GM12878 (cell line): ENCODE data around the gene FBXL5. TPM values are rescaled to one million over a fixed set of nuclear protein-coding genes. Genes with fewer than 3 reads are reported as not detected.

ENCODE experiments used
- ATAC-seq: fragments of 200-7000 bp; cut with Tn5 transposase; 3 replicates; pipeline ENCODE4 v1.9.1; 2020; ENCODE audit warnings: mild to moderate bottlenecking, moderate library complexity
- BruUV-seq: library from RNA; stranded (reverse); fragments of 400-500 nt; replicated peaks from 2 replicates; lab custom pipeline; 2021; lab: Mats Ljungman, UMichigan
- CTCF ChIA-PET: fragments of 300-600 bp; sonication (Branson Sonifier 250); formaldehyde crosslinking; extraction: SDS; loops from one replicate; lab custom pipeline; 2021; ENCODE audit warnings: inconsistent platforms; lab: Yijun Ruan, JAX
- POLR2A ChIA-PET: fragments of 350-600 bp; formaldehyde crosslinking; extraction: SDS; loops from one replicate; lab custom pipeline; 2021; ENCODE audit warnings: inconsistent platforms; lab: Charles Lee
- RAD21 ChIA-PET: fragments of 300-600 bp; sonication (Branson Sonifier 250); formaldehyde crosslinking; loops from one replicate; lab custom pipeline; 2023; ENCODE audit warnings: antibody characterized with exemption; ENCODE audit not compliant: unreplicated experiment; lab: Charles Lee
- SMC1A ChIA-PET: fragments of 300-600 bp; sonication (Branson Sonifier 250); formaldehyde crosslinking; loops from one replicate; lab custom pipeline; 2023; ENCODE audit not compliant: unreplicated experiment, uncharacterized antibody; lab: Charles Lee
- DNase-seq: peaks from one replicate; pipeline ENCODE4 v3.0.0-alpha.2; 2011; ENCODE audit warnings: low read depth, low spot score
- FAIRE-seq: peaks from 3 replicates; lab custom pipeline; 2011; peaks lifted over from hg19 to GRCh38; lab: Jason Lieb, UNC
- H2AFZ ChIP-seq: 2 replicates; pipeline ENCODE4 v1.6.0; 2011; ENCODE audit warnings: low read depth, low read length, control low read depth; ENCODE audit not compliant: control insufficient read depth
- H3K27ac ChIP-seq: 2 replicates; pipeline ENCODE4 v1.5.1; 2011; ENCODE audit warnings: control low read depth; ENCODE audit not compliant: control insufficient read depth, insufficient read depth
- H3K27me3 ChIP-seq, 2 experiments: replicated peaks in 1 of 2; 2 replicates each; pipeline versions ENCODE4 v1.6.0 to v1.6.1; 2011; ENCODE audit warnings: low read length in 1 of 2; ENCODE audit not compliant: control insufficient read depth in 2 of 2, insufficient read depth in 2 of 2
- H3K36me3 ChIP-seq, 2 experiments: 2 replicates each; pipeline ENCODE4 v1.5.1; 2011; ENCODE audit warnings: low read length in 1 of 2; ENCODE audit not compliant: control insufficient read depth in 2 of 2, insufficient read depth in 2 of 2
- H3K4me1 ChIP-seq: 2 replicates; pipeline ENCODE4 v1.6.1; 2011; ENCODE audit warnings: mild to moderate bottlenecking, low read length, moderate library complexity, mixed read lengths; ENCODE audit not compliant: control insufficient read depth, insufficient read depth
- H3K4me2 ChIP-seq: 2 replicates; pipeline ENCODE4 v1.6.0; 2011; ENCODE audit warnings: control low read depth; ENCODE audit not compliant: control insufficient read depth, insufficient read depth
- H3K4me3 ChIP-seq: fragments of 200-600 bp; sonication (generic); 2 replicates; pipeline ENCODE4 v1.5.1; 2016
- H3K79me2 ChIP-seq: 2 replicates; pipeline ENCODE4 v1.6.0; 2011; ENCODE audit warnings: low read length; ENCODE audit not compliant: control insufficient read depth, insufficient read depth
- H3K9ac ChIP-seq: 2 replicates; pipeline ENCODE4 v1.8.0; 2011; ENCODE audit warnings: low read length, control low read depth, mixed read lengths; ENCODE audit not compliant: control insufficient read depth, insufficient read depth
- H3K9me3 ChIP-seq: replicated peaks from 3 replicates; pipeline ENCODE4 v1.5.1; 2011; ENCODE audit warnings: mild to moderate bottlenecking, low read length; ENCODE audit not compliant: control insufficient read depth, insufficient read depth
- H4K20me1 ChIP-seq: 2 replicates; pipeline ENCODE4 v1.6.0; 2011; ENCODE audit not compliant: control insufficient read depth, insufficient read depth
- ASH2L ChIP-seq: fragments of 300-600, 200-600 bp; sonication (generic); IDR thresholded peaks from 2 replicates; pipeline ENCODE4 v1.6.1; 2017; ENCODE audit warnings: low read depth, mild to moderate bottlenecking, borderline replicate concordance
- BHLHE40 ChIP-seq, 2 experiments: fragments of 450-650 bp in 1 of 2; IDR thresholded peaks; 2 replicates each; pipeline ENCODE4 v1.6.1; 2011 to 2017; ENCODE audit warnings: low read depth in 2 of 2, borderline replicate concordance in 1 of 2, improper control_type of control experiment in 1 of 2, low read length in 1 of 2, mild to moderate bottlenecking in 1 of 2
- BMI1 ChIP-seq: fragments of 450-650 bp; IDR thresholded peaks from 2 replicates; pipeline ENCODE4 v1.6.1; 2016; ENCODE audit warnings: mild to moderate bottlenecking, moderate library complexity, borderline replicate concordance
- DPF2 ChIP-seq: fragments of 450-650 bp; IDR thresholded peaks from 2 replicates; pipeline ENCODE4 v1.6.1; 2017; ENCODE audit warnings: mild to moderate bottlenecking
- FOXK2 ChIP-seq: fragments of 450-650 bp; IDR thresholded peaks from 2 replicates; pipeline ENCODE4 v1.6.1; 2017; ENCODE audit warnings: mild to moderate bottlenecking, moderate library complexity
- HDAC2 ChIP-seq: fragments of 200-600 bp; sonication (generic); IDR thresholded peaks from 2 replicates; pipeline ENCODE4 v1.6.1; 2017
- KAT2A ChIP-seq: conservative IDR thresholded peaks from 2 replicates; pipeline ENCODE4 v1.6.1; 2011; ENCODE audit warnings: low read depth, low read length; ENCODE audit not compliant: control insufficient read depth
- MTA2 ChIP-seq: fragments of 450-650 bp; IDR thresholded peaks from 2 replicates; pipeline ENCODE4 v1.6.1; 2016; ENCODE audit warnings: low read depth, mild to moderate bottlenecking, moderate library complexity
- PAX8 ChIP-seq: fragments of 450-650 bp; IDR thresholded peaks from 2 replicates; pipeline ENCODE4 v1.6.1; 2017; ENCODE audit warnings: mild to moderate bottlenecking, moderate library complexity
- SMARCA5 ChIP-seq: fragments of 450-650 bp; IDR thresholded peaks from 2 replicates; pipeline ENCODE4 v1.6.1; 2017; ENCODE audit warnings: mild to moderate bottlenecking
- SMC3 ChIP-seq: IDR thresholded peaks from 2 replicates; pipeline ENCODE4 v1.6.1; 2011; ENCODE audit warnings: low read length, improper control_type of control experiment, borderline replicate concordance
- SUPT20H ChIP-seq: IDR thresholded peaks from 2 replicates; pipeline ENCODE4 v1.6.1; 2011; ENCODE audit warnings: low read depth, mild to moderate bottlenecking, low read length, moderate library complexity, borderline replicate concordance; ENCODE audit not compliant: control insufficient read depth
- YY1 ChIP-seq: IDR thresholded peaks from 2 replicates; pipeline ENCODE4 v1.6.1; 2011; ENCODE audit warnings: low read depth, mild to moderate bottlenecking, low read length
- WGBS: methylation state at CpG from one replicate; pipeline ENCODE4 v1.1.6; 2016; ENCODE audit warnings: low lambda C conversion rate; ENCODE audit not compliant: insufficient replicate concordance, insufficient coverage; ENCODE audit errors: missing lambda C conversion rate; 5-methylcytosine and 5-hydroxymethylcytosine counted together
- in situ Hi-C: fragments of 300-500 bp; cut with MboI; formaldehyde crosslinking; loops from 9 replicates; pipeline ENCODE4 v1.14.3; 2018; ENCODE audit warnings: mixed read lengths
- intact Hi-C: fragments of 100-400 bp; cut with micrococcal nuclease; formaldehyde crosslinking; loops from one replicate; pipeline ENCODE4 v1.14.2; 2022; ENCODE audit not compliant: unreplicated experiment
- polyA plus RNA-seq, 11 experiments: library from polyadenylated mRNA; depleted of rRNA in 4 of 11; unstranded in 6 of 11; stranded (reverse) in 5 of 11; fragments of >200 nt; fragmentation: Nextera tagmentation in 4 of 11; fragmentation: Illumina TruSeq in 1 of 11; extraction: Ambion mirVana in 4 of 11; extraction: Trizol in 1 of 11; gene quantifications; 1 replicate in 1 of 11; 2 replicates in 10 of 11; pipeline versions ENCODE4 v1.2.1 to v1.2.3, GENCODE V29; 2011 to 2016; ENCODE audit warnings: inconsistent platforms in 2 of 11, missing spikeins in 2 of 11, low read depth in 1 of 11
- total RNA-seq, 4 experiments: library from RNA; depleted of rRNA in 3 of 4; stranded (reverse); fragments of >200 nt in 3 of 4; fragmentation: Illumina TruSeq in 1 of 4; extraction: Trizol in 1 of 4; gene quantifications; 2 replicates each; pipeline versions ENCODE4 v1.2.1 to v1.2.3, GENCODE V29; 2013 to 2021
- TF ChIP-seq, protein P1 (sequence below): fragments of 150-350 bp; IDR thresholded peaks from 2 replicates; pipeline ENCODE4 v1.6.1; 2016; ENCODE audit warnings: low read depth, low read length
- TF ChIP-seq, protein P2 (sequence below): IDR thresholded peaks from 2 replicates; pipeline ENCODE4 v1.6.1; 2011; ENCODE audit warnings: low read depth, low read length, improper control_type of control experiment, borderline replicate concordance

The FBXL5 gene
- total and polyA plus RNA-seq, 10 of the 15 experiments (the other 5 are each of a cell fraction or from before 2014, with no cell fraction given), result 10.1 to 46.2 (median 32.7) TPM

DNA sequence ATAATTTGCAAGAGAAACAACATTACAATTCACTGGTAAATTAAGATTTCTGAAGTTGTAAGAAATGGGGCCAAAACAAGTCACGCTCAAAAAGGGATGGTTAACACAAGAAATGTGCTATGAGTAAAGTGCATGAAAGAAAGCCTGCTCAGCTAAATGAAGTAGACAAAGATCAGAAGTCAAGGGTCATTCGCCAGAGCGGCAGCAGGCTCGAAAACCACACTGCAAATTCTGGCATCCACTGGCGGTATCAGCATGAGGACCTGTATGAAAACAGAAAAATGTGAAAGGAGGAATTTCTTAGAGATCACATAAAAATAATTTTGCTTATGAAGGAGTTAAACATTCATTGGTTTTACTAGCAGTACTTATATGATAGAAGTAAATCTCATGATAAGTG is 49.6 kb downstream of the FBXL5 start:
- POLR2A ChIA-PET, result no interaction called here
- no peak for FAIRE-seq
- H3K4me3 ChIP-seq, result no peak overlapping the region
- ATAC-seq, result no peak
- no peak for DNase-seq
- intact Hi-C loops (no loop called here), in situ Hi-C loops (no loop called here)
- H4K20me1 ChIP-seq, result no peaks in the 10 kb centered on the region
- no peak overlapping the region for H2AFZ ChIP-seq
- no peaks in the 10 kb centered on the region for H3K9me3 ChIP-seq
- 97% methylated on average over 5 of the region's 5 CpGs for WGBS
- H3K9ac ChIP-seq, result no peak overlapping the region
- SMC1A ChIA-PET, result interaction anchor here (1.2 to 2.0 kb wide), 2 partner anchors 8 to 17 kb away, joined by 3 to 6 read pairs; no protein-coding TSS in a partner anchor
- TF ChIP-seq FOXK2 (no peak), SMC3 (no peak)
- TF ChIP-seq, protein P1, sequence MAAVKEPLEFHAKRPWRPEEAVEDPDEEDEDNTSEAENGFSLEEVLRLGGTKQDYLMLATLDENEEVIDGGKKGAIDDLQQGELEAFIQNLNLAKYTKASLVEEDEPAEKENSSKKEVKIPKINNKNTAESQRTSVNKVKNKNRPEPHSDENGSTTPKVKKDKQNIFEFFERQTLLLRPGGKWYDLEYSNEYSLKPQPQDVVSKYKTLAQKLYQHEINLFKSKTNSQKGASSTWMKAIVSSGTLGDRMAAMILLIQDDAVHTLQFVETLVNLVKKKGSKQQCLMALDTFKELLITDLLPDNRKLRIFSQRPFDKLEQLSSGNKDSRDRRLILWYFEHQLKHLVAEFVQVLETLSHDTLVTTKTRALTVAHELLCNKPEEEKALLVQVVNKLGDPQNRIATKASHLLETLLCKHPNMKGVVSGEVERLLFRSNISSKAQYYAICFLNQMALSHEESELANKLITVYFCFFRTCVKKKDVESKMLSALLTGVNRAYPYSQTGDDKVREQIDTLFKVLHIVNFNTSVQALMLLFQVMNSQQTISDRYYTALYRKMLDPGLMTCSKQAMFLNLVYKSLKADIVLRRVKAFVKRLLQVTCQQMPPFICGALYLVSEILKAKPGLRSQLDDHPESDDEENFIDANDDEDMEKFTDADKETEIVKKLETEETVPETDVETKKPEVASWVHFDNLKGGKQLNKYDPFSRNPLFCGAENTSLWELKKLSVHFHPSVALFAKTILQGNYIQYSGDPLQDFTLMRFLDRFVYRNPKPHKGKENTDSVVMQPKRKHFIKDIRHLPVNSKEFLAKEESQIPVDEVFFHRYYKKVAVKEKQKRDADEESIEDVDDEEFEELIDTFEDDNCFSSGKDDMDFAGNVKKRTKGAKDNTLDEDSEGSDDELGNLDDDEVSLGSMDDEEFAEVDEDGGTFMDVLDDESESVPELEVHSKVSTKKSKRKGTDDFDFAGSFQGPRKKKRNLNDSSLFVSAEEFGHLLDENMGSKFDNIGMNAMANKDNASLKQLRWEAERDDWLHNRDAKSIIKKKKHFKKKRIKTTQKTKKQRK, result no peak
- H3K79me2 ChIP-seq, result no peaks in the 10 kb centered on the region
- RAD21 ChIA-PET, result no interaction called here
- no peaks in the 10 kb centered on the region for H3K4me1 ChIP-seq
- CTCF ChIA-PET, result interaction anchor here (2.2 kb wide), 1 partner anchor 46 kb away, joined by 6 read pairs; no protein-coding TSS in a partner anchor
- no peak overlapping the region for H3K27ac ChIP-seq
- H3K36me3 ChIP-seq, result peaks cover 0 to 6% of the 10 kb centered on the region in 2 experiments; a peak in 1 of 4 replicates
- H3K4me2 ChIP-seq, result no peak overlapping the region
- BruUV-seq, result no TSS peak
- H3K27me3 ChIP-seq, result no peaks in the 10 kb centered on the region

DNA sequence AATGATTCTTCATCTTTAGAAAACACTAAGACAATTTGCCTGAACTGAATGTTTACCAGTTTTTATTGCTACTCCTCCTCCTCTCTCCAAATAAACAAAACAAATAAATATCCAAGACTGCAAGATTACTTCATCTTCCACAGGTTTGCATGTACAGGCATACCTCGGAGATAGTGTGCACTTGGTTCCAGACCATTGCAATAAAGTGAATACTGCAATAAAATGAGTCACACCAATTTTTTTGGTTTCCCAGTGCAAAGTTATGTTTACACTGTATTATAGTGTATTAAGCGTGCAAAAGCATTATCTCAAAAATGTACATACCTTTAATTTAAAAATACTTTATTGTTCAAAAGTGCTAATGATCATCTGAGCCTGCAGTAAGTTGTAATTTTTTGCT is 53.3 kb downstream of the FBXL5 start:
- no peak overlapping the region for H3K4me2 ChIP-seq
- H3K9ac ChIP-seq, result no peak overlapping the region
- H3K4me3 ChIP-seq, result no peak overlapping the region
- RAD21 ChIA-PET, result no interaction called here
- H4K20me1 ChIP-seq, result no peaks in the 10 kb centered on the region
- WGBS, result 98% methylated on average over 2 of the region's 2 CpGs
- POLR2A ChIA-PET, result no interaction called here
- no TSS peak for BruUV-seq
- no peak overlapping the region for H3K27ac ChIP-seq
- no peak for ATAC-seq
- peaks cover 0 to 6% of the 10 kb centered on the region in 2 experiments; a peak in 1 of 4 replicates for H3K36me3 ChIP-seq
- H3K9me3 ChIP-seq, result no peaks in the 10 kb centered on the region
- H3K79me2 ChIP-seq, result no peaks in the 10 kb centered on the region
- no peak for DNase-seq
- H2AFZ ChIP-seq, result no peak overlapping the region
- no peaks in the 10 kb centered on the region for H3K4me1 ChIP-seq
- FAIRE-seq, result no peak
- H3K27me3 ChIP-seq, result no peaks in the 10 kb centered on the region
- in situ Hi-C loops (no loop called here), intact Hi-C loops (no loop called here)
- SMC1A ChIA-PET, result no interaction called here
- CTCF ChIA-PET, result interaction anchor here (0.8 kb wide), 1 partner anchor 130 kb away, joined by 3 read pairs; no protein-coding TSS in a partner anchor
- no peak for TF ChIP-seq BHLHE40 (IDR thresholded peaks at IDR 0.05; ENCODE audit: borderline replicate concordance in 1 of 2, low read depth in 2 of 2, low read length in 1 of 2)
- no peak for TF ChIP-seq YY1
- no peak for TF ChIP-seq MTA2
- no peak for TF ChIP-seq KAT2A
- no peak for TF ChIP-seq DPF2
- no peak for TF ChIP-seq SMARCA5
- no peak for TF ChIP-seq SUPT20H
- TF ChIP-seq BMI1, result no peak
- TF ChIP-seq PAX8, result no peak
- no peak for TF ChIP-seq ASH2L
- no peak for TF ChIP-seq HDAC2
- TF ChIP-seq, protein P2, sequence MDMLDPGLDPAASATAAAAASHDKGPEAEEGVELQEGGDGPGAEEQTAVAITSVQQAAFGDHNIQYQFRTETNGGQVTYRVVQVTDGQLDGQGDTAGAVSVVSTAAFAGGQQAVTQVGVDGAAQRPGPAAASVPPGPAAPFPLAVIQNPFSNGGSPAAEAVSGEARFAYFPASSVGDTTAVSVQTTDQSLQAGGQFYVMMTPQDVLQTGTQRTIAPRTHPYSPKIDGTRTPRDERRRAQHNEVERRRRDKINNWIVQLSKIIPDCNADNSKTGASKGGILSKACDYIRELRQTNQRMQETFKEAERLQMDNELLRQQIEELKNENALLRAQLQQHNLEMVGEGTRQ, result no peak
